Activated CD4-positive, alpha-beta T cell treated with anti-CD3 and anti-CD28 coated beads for 1 hour (primary cell): ENCODE data around the gene PRKN.

Source experiments
- DNase-seq: peaks from one replicate; pipeline ENCODE4 v3.0.0-alpha.2; 2020

Gene PRKN

GRCh38 chr6:162014069-162014811 is 713.3 kb downstream of the PRKN start:
- no peak for DNase-seq

GRCh38 chr6:162005372-162005771 is 722.2 kb downstream of the PRKN start:
- DNase-seq = no peak

GRCh38 chr6:161996783-161997182 is 730.8 kb downstream of the PRKN start:
- DNase-seq = no peak

GRCh38 chr6:161985876-161986423 is 741.6 kb downstream of the PRKN start:
- DNase-seq = no peak

GRCh38 chr6:161984713-161985112 is 742.9 kb downstream of the PRKN start:
- DNase-seq = no peak

GRCh38 chr6:161976553-161976952 is 751.0 kb downstream of the PRKN start:
- no peak for DNase-seq

- no peak for DNase-seq
Observed at GRCh38 chr6:161973064-161973463, 754.5 kb downstream of the PRKN start.

GRCh38 chr6:161971043-161971442 is 756.5 kb downstream of the PRKN start:
- DNase-seq = no peak

GRCh38 chr6:161963634-161964234 is 763.8 kb downstream of the PRKN start:
- DNase-seq = no peak

- no peak for DNase-seq
Observed at GRCh38 chr6:161963181-161963580, 764.4 kb downstream of the PRKN start.

GRCh38 chr6:161961796-161962195 is 765.8 kb downstream of the PRKN start:
- no peak for DNase-seq

GRCh38 chr6:161961046-161961445 is 766.5 kb downstream of the PRKN start:
- no peak for DNase-seq

GRCh38 chr6:161959072-161959471 is 768.5 kb downstream of the PRKN start:
- no peak for DNase-seq

GRCh38 chr6:161956082-161956481 is 771.5 kb downstream of the PRKN start:
- no peak for DNase-seq

GRCh38 chr6:161954699-161955276 is 772.8 kb downstream of the PRKN start:
- DNase-seq = no peak

- DNase-seq = no peak
Observed at GRCh38 chr6:161954077-161954476, 773.5 kb downstream of the PRKN start.

- DNase-seq = no peak
Observed at GRCh38 chr6:161951126-161951525, 776.4 kb downstream of the PRKN start.

- no peak for DNase-seq
Observed at GRCh38 chr6:161949531-161949930, 778.0 kb downstream of the PRKN start.

- DNase-seq = no peak
Observed at GRCh38 chr6:161948462-161948861, 779.1 kb downstream of the PRKN start.

- DNase-seq = no peak
Observed at GRCh38 chr6:161947371-161947770, 780.2 kb downstream of the PRKN start.

- DNase-seq = no peak
Observed at GRCh38 chr6:161946461-161946860, 781.1 kb downstream of the PRKN start.

GRCh38 chr6:161943561-161943960 is 784.0 kb downstream of the PRKN start:
- DNase-seq = no peak

GRCh38 chr6:161941565-161941964 is 786.0 kb downstream of the PRKN start:
- DNase-seq = no peak

- DNase-seq = no peak
Observed at GRCh38 chr6:161940519-161940918, 787.0 kb downstream of the PRKN start.
